ENCODE measurements around the gene DMRT3. TPM values are rescaled to one million over a fixed set of nuclear protein-coding genes. Genes with fewer than 3 reads are reported as not detected.

Gene DMRT3
- total and polyA plus RNA-seq, 2 donors from 2014 or later = not detected

DNA sequence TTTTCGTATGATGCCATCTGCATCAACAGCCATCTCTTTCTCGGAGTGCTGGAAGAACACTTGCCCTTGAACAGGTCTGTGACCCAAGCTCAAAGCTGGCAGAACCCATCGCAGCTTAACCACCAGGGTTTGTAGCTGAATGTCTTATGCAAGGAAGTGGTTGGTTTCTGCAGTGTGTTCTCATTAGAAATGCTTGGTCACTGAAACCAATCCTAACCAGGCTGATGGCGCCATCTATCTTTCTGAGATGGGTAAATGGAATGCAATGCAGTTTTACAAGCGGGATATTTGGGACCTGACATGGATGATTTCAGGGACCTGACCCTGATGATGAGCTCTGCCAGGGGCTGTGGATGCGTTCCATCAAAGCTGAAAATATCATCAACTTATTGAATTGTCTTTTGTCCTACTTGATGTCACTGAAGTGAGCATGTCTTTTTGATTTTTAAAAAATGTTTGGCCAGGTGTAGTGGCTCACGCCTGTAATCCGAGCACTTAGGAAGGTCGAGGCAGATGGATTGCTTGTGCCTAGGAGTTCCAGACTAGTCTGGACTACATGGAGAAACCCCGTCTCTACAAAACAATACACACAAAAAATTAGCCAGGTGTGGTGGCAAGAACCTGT lies 28.7 kb downstream of the DMRT3 start:
- DNase-seq (peak in 3 of 5 donors; percentile 68 to 81 (median 79)), FAIRE-seq (no peak)
- no peaks in the 10 kb centered on the region for H3K36me3 ChIP-seq (ENCODE audit: control insufficient read depth in 2 of 3, insufficient read depth in 3 of 3, low read length in 3 of 3)
- no peak overlapping the region for H3K9ac ChIP-seq (ENCODE audit: low read length in 3 of 3)
- TF ChIP-seq, protein P1, sequence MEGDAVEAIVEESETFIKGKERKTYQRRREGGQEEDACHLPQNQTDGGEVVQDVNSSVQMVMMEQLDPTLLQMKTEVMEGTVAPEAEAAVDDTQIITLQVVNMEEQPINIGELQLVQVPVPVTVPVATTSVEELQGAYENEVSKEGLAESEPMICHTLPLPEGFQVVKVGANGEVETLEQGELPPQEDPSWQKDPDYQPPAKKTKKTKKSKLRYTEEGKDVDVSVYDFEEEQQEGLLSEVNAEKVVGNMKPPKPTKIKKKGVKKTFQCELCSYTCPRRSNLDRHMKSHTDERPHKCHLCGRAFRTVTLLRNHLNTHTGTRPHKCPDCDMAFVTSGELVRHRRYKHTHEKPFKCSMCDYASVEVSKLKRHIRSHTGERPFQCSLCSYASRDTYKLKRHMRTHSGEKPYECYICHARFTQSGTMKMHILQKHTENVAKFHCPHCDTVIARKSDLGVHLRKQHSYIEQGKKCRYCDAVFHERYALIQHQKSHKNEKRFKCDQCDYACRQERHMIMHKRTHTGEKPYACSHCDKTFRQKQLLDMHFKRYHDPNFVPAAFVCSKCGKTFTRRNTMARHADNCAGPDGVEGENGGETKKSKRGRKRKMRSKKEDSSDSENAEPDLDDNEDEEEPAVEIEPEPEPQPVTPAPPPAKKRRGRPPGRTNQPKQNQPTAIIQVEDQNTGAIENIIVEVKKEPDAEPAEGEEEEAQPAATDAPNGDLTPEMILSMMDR (IDR thresholded peaks at IDR 0.05; ENCODE audit: borderline replicate concordance, extremely low read depth, insufficient read depth) = peak; percentile 40
- no peaks in the 10 kb centered on the region for H3K9me3 ChIP-seq (ENCODE audit: control insufficient read depth in 2 of 3, insufficient read depth in 1 of 3, low read length in 3 of 3)
- H3K27ac ChIP-seq (ENCODE audit: low read depth in 2 of 2, low read length in 2 of 2) = no peak overlapping the region
- intact Hi-C loops (cut with DNase I) = no loop called here
- peaks cover 3% of the 10 kb centered on the region for H3K27me3 ChIP-seq (ENCODE audit: control insufficient read depth, insufficient read depth, low read length)
- no peak overlapping the region for H3K4me3 ChIP-seq (ENCODE audit: low read length in 3 of 3)
- H3K4me1 ChIP-seq (ENCODE audit: control insufficient read depth in 2 of 3, insufficient read depth in 2 of 3, low read depth in 1 of 3, low read length in 3 of 3) = peaks cover 0 to 4% (median 2%) of the 10 kb centered on the region in 3 donors

DNA sequence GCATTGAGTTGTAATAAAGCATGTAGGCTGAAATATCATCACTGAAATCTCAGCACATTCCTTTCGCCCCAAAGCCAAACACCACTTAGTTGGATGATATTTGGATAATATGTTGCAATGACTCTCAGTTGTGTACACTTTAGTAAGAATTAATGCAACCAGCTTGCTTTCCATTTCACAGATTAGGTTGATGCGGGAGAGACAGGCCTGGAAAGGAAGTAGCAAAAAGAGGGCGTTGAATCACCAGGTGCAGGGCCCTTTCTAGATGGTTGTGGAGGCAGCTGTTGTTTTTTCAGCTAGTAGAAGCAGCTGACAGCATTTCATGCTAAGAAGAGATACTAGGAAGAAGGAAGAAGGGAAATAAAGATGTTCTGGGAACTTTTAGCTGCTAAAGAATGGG lies 30.9 kb downstream of the DMRT3 start:
- no peaks in the 10 kb centered on the region for H3K9me3 ChIP-seq (ENCODE audit: control insufficient read depth in 2 of 3, insufficient read depth in 1 of 3, low read length in 3 of 3)
- H3K27me3 ChIP-seq (ENCODE audit: control insufficient read depth, insufficient read depth, low read length) = peaks cover 3% of the 10 kb centered on the region
- H3K4me1 ChIP-seq (ENCODE audit: control insufficient read depth in 2 of 3, insufficient read depth in 2 of 3, low read depth in 1 of 3, low read length in 3 of 3) = peaks cover 0 to 4% (median 2%) of the 10 kb centered on the region in 3 donors
- TF ChIP-seq, protein P1 (IDR thresholded peaks at IDR 0.05; ENCODE audit: borderline replicate concordance, extremely low read depth, insufficient read depth) = no peak
- intact Hi-C loops (cut with DNase I) = no loop called here
- no peak for FAIRE-seq
- no peak overlapping the region for H3K9ac ChIP-seq (ENCODE audit: low read length in 3 of 3)
- H3K27ac ChIP-seq (ENCODE audit: low read depth in 2 of 2, low read length in 2 of 2) = no peak overlapping the region
- H3K4me3 ChIP-seq (ENCODE audit: low read length in 3 of 3) = no peak overlapping the region
- H3K36me3 ChIP-seq (ENCODE audit: control insufficient read depth in 2 of 3, insufficient read depth in 3 of 3, low read length in 3 of 3) = no peaks in the 10 kb centered on the region
- DNase-seq = no peak

DNA sequence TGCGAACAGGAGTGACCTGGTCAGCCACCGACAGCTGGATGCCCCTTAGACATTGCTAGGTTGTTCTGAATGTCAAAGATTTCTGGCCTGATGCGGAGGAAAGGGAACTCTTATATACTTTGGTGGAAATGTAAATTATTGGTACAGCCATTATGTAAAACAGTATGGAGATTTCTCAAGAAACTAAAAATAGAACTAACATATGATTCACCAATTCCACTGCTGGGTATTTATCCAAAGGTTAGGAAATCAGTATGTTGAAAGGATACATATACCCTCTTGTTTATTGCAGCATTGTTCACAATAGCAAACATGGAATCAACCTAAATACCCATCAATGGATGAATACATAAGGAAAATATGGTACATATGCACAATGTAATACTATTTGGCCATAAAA lies 31.8 kb downstream of the DMRT3 start:
- TF ChIP-seq, protein P1 (IDR thresholded peaks at IDR 0.05; ENCODE audit: borderline replicate concordance, extremely low read depth, insufficient read depth) = no peak
- H3K4me1 ChIP-seq (ENCODE audit: control insufficient read depth in 2 of 3, insufficient read depth in 2 of 3, low read depth in 1 of 3, low read length in 3 of 3) = peaks cover 0 to 4% (median 2%) of the 10 kb centered on the region in 3 donors
- DNase-seq (no peak), FAIRE-seq (no peak)
- peaks cover 3% of the 10 kb centered on the region for H3K27me3 ChIP-seq (ENCODE audit: control insufficient read depth, insufficient read depth, low read length)
- H3K27ac ChIP-seq (ENCODE audit: low read depth in 2 of 2, low read length in 2 of 2) = no peak overlapping the region
- H3K9ac ChIP-seq (ENCODE audit: low read length in 3 of 3) = no peak overlapping the region
- no peaks in the 10 kb centered on the region for H3K9me3 ChIP-seq (ENCODE audit: control insufficient read depth in 2 of 3, insufficient read depth in 1 of 3, low read length in 3 of 3)
- intact Hi-C loops (cut with DNase I) = no loop called here
- H3K36me3 ChIP-seq (ENCODE audit: control insufficient read depth in 2 of 3, insufficient read depth in 3 of 3, low read length in 3 of 3) = no peaks in the 10 kb centered on the region
- H3K4me3 ChIP-seq (ENCODE audit: low read length in 3 of 3) = no peak overlapping the region

Data from kidney (tissue), 14 donors.